ENCODE results near the gene PHKG2.

PHKG2 gene

DNA sequence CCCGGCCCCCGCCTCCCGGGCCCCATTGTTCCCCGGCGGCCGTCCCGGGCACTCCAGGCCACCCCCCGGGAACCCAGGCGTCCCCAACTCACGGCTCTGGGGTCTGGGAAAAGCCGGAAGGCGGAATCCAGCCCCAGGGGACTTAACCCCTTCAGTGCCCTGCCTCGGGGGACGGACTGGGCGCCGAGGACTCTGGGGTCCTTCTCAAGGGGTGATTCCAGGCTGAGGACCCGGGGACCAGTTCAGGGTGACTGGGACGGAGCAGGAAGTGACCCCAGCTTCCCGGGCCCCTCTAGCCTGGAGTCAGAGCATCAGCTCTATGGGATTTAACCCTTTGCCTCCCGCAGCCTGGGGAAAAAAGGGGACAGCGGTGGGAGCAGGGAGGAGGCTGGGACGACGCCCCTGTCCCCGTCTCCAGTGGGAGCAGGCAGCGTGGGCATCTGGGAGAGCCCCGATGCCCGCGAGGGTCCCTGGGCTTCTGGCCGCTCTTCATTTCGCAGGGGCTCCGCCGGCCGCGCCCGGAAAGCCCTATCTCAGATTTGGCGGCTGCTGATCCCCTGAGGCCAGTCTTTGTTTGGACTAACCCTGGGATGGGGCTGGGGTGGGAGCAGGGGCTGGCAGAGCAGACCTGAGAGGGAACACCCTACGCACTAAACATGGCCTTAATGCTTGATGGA, 38.8 kb downstream of the PHKG2 start, which contains the start of gene ZNF629:
ZNF629 (minus strand) TSS at position 270 of the 677 bp plus-strand sequence. CDS start 2,723 bp downstream, outside the sequence.
- peak; percentile 72 for DNase-seq (ENCODE audit: low read depth)
- H3K4me3 ChIP-seq (ENCODE audit: low read length), result peak within 1 kb of the TSS; percentile 95
- TF ChIP-seq, protein P1, sequence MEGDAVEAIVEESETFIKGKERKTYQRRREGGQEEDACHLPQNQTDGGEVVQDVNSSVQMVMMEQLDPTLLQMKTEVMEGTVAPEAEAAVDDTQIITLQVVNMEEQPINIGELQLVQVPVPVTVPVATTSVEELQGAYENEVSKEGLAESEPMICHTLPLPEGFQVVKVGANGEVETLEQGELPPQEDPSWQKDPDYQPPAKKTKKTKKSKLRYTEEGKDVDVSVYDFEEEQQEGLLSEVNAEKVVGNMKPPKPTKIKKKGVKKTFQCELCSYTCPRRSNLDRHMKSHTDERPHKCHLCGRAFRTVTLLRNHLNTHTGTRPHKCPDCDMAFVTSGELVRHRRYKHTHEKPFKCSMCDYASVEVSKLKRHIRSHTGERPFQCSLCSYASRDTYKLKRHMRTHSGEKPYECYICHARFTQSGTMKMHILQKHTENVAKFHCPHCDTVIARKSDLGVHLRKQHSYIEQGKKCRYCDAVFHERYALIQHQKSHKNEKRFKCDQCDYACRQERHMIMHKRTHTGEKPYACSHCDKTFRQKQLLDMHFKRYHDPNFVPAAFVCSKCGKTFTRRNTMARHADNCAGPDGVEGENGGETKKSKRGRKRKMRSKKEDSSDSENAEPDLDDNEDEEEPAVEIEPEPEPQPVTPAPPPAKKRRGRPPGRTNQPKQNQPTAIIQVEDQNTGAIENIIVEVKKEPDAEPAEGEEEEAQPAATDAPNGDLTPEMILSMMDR (conservative IDR thresholded peaks at IDR 0.05; ENCODE audit: low read length), result no peak

DNA sequence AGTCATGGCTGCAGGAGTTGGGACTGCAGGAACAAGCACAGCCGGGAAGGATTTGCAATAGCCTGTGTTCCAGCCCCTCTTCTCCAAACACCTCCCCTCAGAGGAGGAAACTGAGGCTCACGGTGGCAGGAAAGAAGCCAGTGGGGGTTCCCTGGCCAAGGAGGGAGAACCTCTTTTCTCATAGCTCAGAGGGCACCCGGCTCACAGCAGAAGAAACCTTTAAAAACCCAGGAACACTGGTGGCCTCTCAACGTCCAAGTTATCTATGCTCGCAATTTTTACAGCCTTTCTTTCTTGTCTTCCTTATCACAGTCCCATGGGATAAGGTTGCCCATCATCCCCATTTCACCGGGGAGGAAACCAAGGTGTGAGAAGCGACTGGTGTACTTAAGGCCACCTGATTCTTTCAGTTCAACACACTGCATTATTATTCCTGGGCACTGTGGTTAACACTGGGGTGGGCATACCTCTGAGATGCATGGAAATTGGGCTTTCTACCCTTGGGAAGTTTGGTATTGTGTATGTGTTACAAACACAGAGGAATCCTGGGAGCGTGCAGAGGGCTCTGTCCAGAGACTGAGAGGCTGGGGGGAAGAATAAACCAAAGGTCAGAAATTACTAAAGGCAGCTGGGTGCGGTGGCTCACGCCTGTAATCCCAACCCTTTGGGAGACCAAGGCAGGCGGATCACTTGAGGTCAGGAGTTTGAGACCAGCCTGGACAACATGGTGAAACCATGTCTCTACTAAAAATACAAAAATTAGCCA, 39.6 kb downstream of the PHKG2 start:
- peak overlapping the region; percentile 95 for H3K4me3 ChIP-seq (ENCODE audit: low read length)
- TF ChIP-seq, protein P1 (conservative IDR thresholded peaks at IDR 0.05; ENCODE audit: low read length), result no peak
- DNase-seq (ENCODE audit: low read depth), result no peak

DNA sequence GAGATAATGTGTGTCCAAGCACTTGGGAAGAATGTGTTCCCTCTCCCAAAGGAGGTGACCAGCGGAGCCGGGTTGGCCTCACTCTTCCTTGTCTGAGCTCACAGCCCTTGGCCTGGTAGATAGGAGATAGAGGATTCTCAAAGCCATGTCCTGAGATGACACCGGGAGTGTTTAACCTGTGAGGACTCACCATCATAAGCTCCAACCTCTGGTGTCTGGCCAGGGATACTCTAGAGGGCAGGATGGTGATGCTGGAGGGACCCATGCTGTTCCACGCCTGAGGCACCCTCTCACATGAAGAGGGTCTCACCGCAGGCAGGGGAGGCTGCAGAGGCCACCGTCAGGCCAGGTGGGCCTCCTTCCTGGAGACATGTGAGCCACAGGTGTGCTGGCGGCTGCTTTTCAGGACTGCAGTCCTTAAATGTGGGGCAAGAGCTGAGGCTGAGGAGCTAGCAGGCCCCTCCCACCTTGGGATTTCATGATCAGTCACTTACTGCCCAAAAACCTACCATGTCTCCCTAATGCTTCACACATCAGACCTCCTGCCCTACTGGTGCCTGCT, 45.4 kb downstream of the PHKG2 start:
- TF ChIP-seq, protein P1 (conservative IDR thresholded peaks at IDR 0.05; ENCODE audit: low read length), result no peak
- no peak for DNase-seq (ENCODE audit: low read depth)
- H3K4me3 ChIP-seq (ENCODE audit: low read length), result no peak overlapping the region

DNA sequence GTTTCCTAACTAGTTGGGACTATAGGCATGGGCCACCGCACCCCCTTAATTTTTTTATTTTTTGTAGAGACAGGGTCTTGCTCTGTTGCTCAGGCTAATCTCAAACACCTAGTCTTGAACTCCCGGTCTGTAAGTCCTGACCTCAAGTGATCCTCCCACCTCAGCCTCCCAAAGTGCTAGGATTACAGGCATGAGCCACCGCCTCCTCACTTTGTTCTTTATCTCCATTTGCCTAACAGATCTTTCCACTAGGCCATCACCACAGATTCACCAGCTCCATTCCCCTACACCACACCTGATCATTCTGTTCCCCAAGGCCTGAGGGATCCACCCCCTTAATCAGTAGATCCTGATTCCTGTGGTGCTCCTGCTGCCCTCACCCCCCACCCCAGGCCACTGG, 46.4 kb downstream of the PHKG2 start:
- H3K4me3 ChIP-seq (ENCODE audit: low read length), result no peak overlapping the region
- TF ChIP-seq, protein P1 (conservative IDR thresholded peaks at IDR 0.05; ENCODE audit: low read length), result no peak
- DNase-seq (ENCODE audit: low read depth), result no peak

DNA sequence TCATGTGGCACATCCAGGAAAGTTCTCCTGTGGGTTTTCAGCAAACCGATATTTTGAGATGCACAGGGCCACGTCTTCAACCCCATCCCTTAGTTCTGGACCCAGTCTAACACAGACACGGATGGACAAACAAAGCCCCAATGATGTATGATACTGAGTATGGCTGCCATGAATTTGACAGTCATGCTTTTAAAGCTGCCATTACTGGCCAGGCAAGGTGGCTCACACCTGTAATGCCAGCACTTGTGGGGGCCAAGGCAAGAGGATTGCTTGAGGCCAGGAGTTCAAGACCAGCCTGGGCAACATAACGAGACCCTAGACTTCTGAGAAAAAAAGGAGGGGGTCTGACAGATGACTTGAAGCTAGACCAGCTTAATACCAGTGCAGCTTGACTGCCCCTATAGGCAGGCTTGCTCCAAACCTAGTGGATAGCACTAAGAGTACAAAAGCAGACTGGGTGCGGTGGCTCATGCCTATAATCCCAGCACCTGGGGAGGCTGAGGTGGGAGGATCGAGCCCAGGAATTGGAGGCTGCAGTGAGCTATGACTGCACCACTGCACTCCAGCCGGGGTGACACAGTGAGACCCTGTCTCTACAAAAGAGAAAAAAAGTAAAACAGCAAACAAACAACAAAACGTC, 49.6 kb downstream of the PHKG2 start:
- TF ChIP-seq, protein P1 (conservative IDR thresholded peaks at IDR 0.05; ENCODE audit: low read length), result no peak; the same call in 1 of the 2 replicates
- no peak overlapping the region for H3K4me3 ChIP-seq (ENCODE audit: low read length)
- DNase-seq (ENCODE audit: low read depth), result no peak

Measured in AG10803 (cell line).